Measurements from ENCODE around the gene ZNF205. TPM values are rescaled to one million over a fixed set of nuclear protein-coding genes. Genes with fewer than 3 reads are reported as not detected.

Gene ZNF205
- total and polyA plus RNA-seq, 9 of the 15 experiments (the other 6 are each of a cell fraction or from before 2014, with no cell fraction given): 2.4 to 11.8 (median 5.1) TPM; not detected in 2

DNA sequence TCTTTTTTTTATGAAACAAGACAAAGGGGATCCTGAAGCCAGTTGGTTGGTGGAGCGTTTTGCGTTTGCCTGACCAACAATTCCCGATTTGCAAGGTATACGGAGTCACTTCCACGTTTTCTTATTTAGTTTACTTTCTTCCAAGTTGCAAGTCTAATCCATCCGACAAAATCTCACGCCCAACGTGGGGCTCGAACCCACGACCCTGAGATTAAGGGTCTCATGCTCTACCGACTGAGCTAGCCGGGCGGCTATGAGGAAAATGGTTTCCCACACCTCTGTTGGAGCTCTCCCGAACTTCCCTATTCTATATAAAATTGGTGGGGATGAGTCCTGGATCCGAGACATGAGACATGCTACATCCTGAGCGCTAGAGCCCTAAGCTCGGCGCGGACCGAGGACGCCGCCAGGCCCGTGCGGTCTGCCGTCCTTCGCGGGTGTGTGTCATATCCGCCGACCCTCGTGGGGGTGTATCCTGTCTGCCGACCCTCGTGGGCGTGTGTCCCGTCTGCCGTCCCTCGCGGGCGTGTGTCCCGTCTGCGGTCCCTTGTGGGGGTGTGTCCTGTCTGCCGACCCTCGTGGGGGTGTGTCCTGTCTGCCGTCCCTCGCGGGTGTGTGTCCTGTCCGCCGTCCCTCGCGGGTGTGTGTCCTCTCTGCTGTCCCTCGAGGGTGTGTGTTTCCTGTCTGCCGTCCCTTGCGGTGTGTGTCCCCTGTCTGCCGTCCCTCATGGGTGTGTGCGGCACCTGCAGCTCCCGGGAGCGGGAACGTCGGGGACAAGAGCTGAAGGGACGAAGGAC, 45.0 kb downstream of the ZNF205 start (continued):
- TF ChIP-seq ZNF408 (CRISPR knock-in tag; IDR thresholded peaks at IDR 0.05; ENCODE audit: low read depth) (no peak), POLR2A (conservative IDR thresholded peaks at IDR 0.05) (no peak), L3MBTL2 (IDR thresholded peaks at IDR 0.05) (peak; percentile 69), CEBPG (CRISPR knock-in tag; IDR thresholded peaks at IDR 0.05) (no peak), CEBPG (tag; conservative IDR thresholded peaks at IDR 0.05 in 1 of 2, IDR thresholded peaks at IDR 0.05 in 1 of 2) (no peak), ZBTB7A (IDR thresholded peaks at IDR 0.05; ENCODE audit: borderline replicate concordance, control insufficient read depth, low read depth, low read length) (peak; percentile 63; the same call in 1 of the 2 replicates), BRF1 (IDR thresholded peaks at IDR 0.05; ENCODE audit: borderline replicate concordance, extremely low read depth, insufficient read length) (peak; percentile 37), ZNF23 (CRISPR knock-in tag; IDR thresholded peaks at IDR 0.05) (no peak), EP400 (IDR thresholded peaks at IDR 0.05) (0 out of 2 replicates have a peak, but pooled peaks have one; percentile 40), ELF1 (tag; IDR thresholded peaks at IDR 0.05) (no peak), FOXK2 (conservative IDR thresholded peaks at IDR 0.05 in 1 of 2, IDR thresholded peaks at IDR 0.05 in 1 of 2; ENCODE audit: low read depth in 2 of 2) (peak in 1 of 2 experiments; percentile 13; a peak in 3 of 4 replicates), SP2 (IDR thresholded peaks at IDR 0.05; ENCODE audit: extremely low read depth, low read depth, low read length, poor library complexity, severe bottlenecking) (no peak), EWSR1 (IDR thresholded peaks at IDR 0.05; ENCODE audit: borderline replicate concordance, low read depth, partially characterized antibody) (no peak), BDP1 (IDR thresholded peaks at IDR 0.05; ENCODE audit: insufficient read depth, insufficient read length) (peak; percentile 63), HDGF (IDR thresholded peaks at IDR 0.05) (0 out of 2 replicates have a peak, but pooled peaks have one; percentile 61), FOXA1 (IDR thresholded peaks at IDR 0.05; ENCODE audit: borderline replicate concordance) (no peak), SIN3B (IDR thresholded peaks at IDR 0.05; ENCODE audit: low read depth) (no peak), NCOA2 (IDR thresholded peaks at IDR 0.05; ENCODE audit: partially characterized antibody in 2 of 2) (no peak), RBFOX2 (IDR thresholded peaks at IDR 0.05; ENCODE audit: low read depth, low read length) (peak; percentile 56; the same call in 1 of the 2 replicates)
- TF ChIP-seq, protein P1, sequence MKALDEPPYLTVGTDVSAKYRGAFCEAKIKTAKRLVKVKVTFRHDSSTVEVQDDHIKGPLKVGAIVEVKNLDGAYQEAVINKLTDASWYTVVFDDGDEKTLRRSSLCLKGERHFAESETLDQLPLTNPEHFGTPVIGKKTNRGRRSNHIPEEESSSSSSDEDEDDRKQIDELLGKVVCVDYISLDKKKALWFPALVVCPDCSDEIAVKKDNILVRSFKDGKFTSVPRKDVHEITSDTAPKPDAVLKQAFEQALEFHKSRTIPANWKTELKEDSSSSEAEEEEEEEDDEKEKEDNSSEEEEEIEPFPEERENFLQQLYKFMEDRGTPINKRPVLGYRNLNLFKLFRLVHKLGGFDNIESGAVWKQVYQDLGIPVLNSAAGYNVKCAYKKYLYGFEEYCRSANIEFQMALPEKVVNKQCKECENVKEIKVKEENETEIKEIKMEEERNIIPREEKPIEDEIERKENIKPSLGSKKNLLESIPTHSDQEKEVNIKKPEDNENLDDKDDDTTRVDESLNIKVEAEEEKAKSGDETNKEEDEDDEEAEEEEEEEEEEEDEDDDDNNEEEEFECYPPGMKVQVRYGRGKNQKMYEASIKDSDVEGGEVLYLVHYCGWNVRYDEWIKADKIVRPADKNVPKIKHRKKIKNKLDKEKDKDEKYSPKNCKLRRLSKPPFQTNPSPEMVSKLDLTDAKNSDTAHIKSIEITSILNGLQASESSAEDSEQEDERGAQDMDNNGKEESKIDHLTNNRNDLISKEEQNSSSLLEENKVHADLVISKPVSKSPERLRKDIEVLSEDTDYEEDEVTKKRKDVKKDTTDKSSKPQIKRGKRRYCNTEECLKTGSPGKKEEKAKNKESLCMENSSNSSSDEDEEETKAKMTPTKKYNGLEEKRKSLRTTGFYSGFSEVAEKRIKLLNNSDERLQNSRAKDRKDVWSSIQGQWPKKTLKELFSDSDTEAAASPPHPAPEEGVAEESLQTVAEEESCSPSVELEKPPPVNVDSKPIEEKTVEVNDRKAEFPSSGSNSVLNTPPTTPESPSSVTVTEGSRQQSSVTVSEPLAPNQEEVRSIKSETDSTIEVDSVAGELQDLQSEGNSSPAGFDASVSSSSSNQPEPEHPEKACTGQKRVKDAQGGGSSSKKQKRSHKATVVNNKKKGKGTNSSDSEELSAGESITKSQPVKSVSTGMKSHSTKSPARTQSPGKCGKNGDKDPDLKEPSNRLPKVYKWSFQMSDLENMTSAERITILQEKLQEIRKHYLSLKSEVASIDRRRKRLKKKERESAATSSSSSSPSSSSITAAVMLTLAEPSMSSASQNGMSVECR (CRISPR knock-in tag; IDR thresholded peaks at IDR 0.05): peak; percentile 60; the same call in 1 of the 2 replicates
- TF ChIP-seq, protein P2, sequence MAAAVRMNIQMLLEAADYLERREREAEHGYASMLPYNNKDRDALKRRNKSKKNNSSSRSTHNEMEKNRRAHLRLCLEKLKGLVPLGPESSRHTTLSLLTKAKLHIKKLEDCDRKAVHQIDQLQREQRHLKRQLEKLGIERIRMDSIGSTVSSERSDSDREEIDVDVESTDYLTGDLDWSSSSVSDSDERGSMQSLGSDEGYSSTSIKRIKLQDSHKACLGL (CRISPR knock-in tag; IDR thresholded peaks at IDR 0.05; ENCODE audit: borderline replicate concordance, poor library complexity, severe bottlenecking): no peak
- TF ChIP-seq, protein P3, sequence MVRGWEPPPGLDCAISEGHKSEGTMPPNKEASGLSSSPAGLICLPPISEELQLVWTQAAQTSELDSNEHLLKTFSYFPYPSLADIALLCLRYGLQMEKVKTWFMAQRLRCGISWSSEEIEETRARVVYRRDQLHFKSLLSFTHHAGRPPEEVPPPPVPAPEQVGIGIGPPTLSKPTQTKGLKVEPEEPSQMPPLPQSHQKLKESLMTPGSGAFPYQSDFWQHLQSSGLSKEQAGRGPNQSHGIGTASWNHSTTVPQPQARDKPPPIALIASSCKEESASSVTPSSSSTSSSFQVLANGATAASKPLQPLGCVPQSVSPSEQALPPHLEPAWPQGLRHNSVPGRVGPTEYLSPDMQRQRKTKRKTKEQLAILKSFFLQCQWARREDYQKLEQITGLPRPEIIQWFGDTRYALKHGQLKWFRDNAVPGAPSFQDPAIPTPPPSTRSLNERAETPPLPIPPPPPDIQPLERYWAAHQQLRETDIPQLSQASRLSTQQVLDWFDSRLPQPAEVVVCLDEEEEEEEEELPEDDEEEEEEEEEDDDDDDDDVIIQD (CRISPR knock-in tag; IDR thresholded peaks at IDR 0.05): no peak
